B cell (primary cell): ENCODE data around the gene CYB5A.

ENCODE experiments used
- CTCF ChIP-seq: fragments of 200-600 bp; IDR thresholded peaks from one replicate; pipeline ENCODE4 v1.8.0; 2022; ENCODE audit warnings: antibody characterized with exemption, mild to moderate bottlenecking
- EZH2 ChIP-seq: IDR thresholded peaks from 2 replicates; pipeline ENCODE4 v1.6.1; 2012; ENCODE audit warnings: borderline replicate concordance, low read depth, mild to moderate bottlenecking, moderate library complexity, low read length; ENCODE audit not compliant: insufficient read depth, poor library complexity, severe bottlenecking

- TF ChIP-seq CTCF (no peak), EZH2 (no peak)
These were observed 72.7 kb downstream of the CYB5A start for GRCh38 chr18:74219056-74219455.
